GM12873 (cell line): ENCODE data around the gene ABCF2.

ENCODE experiments used
- CTCF ChIP-seq: IDR thresholded peaks from 2 replicates; pipeline ENCODE4 v1.5.1; 2012; ENCODE audit warnings: low read depth, mild to moderate bottlenecking, moderate library complexity, low read length, control low read depth; ENCODE audit not compliant: insufficient read depth; ENCODE audit errors: missing control alignments

The ABCF2 gene

GRCh38 chr7:151166629-151167196 lies 60.3 kb downstream of the ABCF2 start:
- TF ChIP-seq CTCF, result no peak
